Prostate gland (tissue), 2 donors: ENCODE results near the gene PDS5B. TPM values are rescaled to one million over a fixed set of nuclear protein-coding genes. Genes with fewer than 3 reads are reported as not detected.

Source experiments
- DNase-seq: peaks from one replicate; pipeline ENCODE4 v3.0.0-alpha.2; 2019; ENCODE audit warnings: low spot score
- H3K27ac ChIP-seq, 2 donors: fragments of 200-600 bp; sonication (generic); 2 replicates each; pipeline ENCODE4 v1.5.1; 2017 to 2019
- H3K27me3 ChIP-seq: fragments of 200-600 bp; sonication (generic); replicated peaks from 2 replicates; pipeline ENCODE4 v1.5.1; 2019; ENCODE audit not compliant: insufficient read depth
- H3K36me3 ChIP-seq, 2 donors: fragments of 200-600 bp; sonication (generic); 1 replicate in 1 of 2; 2 replicates in 1 of 2; pipeline versions ENCODE4 v1.5.1 to v1.8.1; 2017 to 2019
- H3K4me1 ChIP-seq: fragments of 200-600 bp; sonication (generic); replicated peaks from 2 replicates; pipeline ENCODE4 v1.5.1; 2019
- H3K4me3 ChIP-seq, 2 donors: fragments of 200-600 bp; sonication (generic); 2 replicates each; pipeline ENCODE4 v1.5.1; 2017 to 2019
- H3K9me3 ChIP-seq: fragments of 200-600 bp; sonication (generic); 2 replicates; pipeline ENCODE4 v1.5.1; 2017
- POLR2A ChIP-seq: fragments of 450-650 bp; IDR thresholded peaks from one replicate; pipeline ENCODE4 v1.6.1; 2016; ENCODE audit warnings: antibody characterized with exemption, mild to moderate bottlenecking
- POLR2AphosphoS5 ChIP-seq: sonication (generic); formaldehyde crosslinking; IDR thresholded peaks from one replicate; pipeline ENCODE4 v1.6.1; 2017; ENCODE audit warnings: antibody characterized with exemption
- WGBS: methylation state at CpG from one replicate; pipeline ENCODE4 v1.1.5; 2018; 5-methylcytosine and 5-hydroxymethylcytosine counted together
- intact Hi-C: fragments of 100-400 bp; cut with DNase I; formaldehyde crosslinking; loops from one replicate; pipeline ENCODE4 v1.14.2; 2022
- total RNA-seq, 2 donors: library from RNA; depleted of rRNA; stranded (reverse); fragments of >200 nt; gene quantifications; one replicate each; pipeline ENCODE4 v1.1.0, GENCODE V29; 2016
- TF ChIP-seq, protein P1 (sequence below), 4 experiments: fragments of 200-600 bp in 2 of 4; fragments of 450-650 bp in 2 of 4; sonication (generic) in 2 of 4; IDR thresholded peaks; 1 replicate in 3 of 4; 2 replicates in 1 of 4; pipeline ENCODE4 v1.5.1; 2016 to 2019; ENCODE audit warnings: antibody characterized with exemption in 4 of 4, mild to moderate bottlenecking in 2 of 4, moderate library complexity in 2 of 4

The PDS5B gene
- total RNA-seq, 2 donors from 2014 or later, result 37.0 to 63.3 TPM

DNA sequence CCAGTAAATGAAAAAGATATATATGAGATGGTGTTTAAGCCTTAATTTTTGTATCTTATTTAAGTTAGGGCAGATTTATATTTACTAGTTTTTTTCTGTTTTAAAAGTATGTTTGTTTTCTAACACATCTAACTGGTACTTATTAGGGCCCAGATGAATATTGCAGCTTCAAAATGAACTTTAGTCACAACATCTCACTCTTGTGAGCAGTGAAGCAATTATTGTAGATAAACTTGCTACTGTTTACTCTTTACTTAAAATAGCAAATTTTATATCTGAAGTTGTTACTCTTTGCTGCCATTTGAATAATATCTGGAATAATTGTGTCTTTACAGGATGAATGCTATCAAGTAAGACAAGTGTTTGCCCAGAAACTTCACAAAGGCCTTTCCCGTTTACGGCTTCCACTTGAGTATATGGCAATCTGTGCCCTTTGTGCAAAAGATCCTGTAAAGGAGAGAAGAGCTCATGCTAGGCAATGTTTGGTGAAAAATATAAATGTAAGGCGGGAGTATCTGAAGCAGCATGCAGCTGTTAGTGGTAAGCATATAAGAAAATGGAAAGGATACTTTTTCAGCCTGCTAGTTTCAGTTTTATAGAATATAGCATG lies 166.8 kb downstream of the PDS5B start:
- TF ChIP-seq POLR2A (no peak), POLR2AphosphoS5 (no peak)
- TF ChIP-seq, protein P1, sequence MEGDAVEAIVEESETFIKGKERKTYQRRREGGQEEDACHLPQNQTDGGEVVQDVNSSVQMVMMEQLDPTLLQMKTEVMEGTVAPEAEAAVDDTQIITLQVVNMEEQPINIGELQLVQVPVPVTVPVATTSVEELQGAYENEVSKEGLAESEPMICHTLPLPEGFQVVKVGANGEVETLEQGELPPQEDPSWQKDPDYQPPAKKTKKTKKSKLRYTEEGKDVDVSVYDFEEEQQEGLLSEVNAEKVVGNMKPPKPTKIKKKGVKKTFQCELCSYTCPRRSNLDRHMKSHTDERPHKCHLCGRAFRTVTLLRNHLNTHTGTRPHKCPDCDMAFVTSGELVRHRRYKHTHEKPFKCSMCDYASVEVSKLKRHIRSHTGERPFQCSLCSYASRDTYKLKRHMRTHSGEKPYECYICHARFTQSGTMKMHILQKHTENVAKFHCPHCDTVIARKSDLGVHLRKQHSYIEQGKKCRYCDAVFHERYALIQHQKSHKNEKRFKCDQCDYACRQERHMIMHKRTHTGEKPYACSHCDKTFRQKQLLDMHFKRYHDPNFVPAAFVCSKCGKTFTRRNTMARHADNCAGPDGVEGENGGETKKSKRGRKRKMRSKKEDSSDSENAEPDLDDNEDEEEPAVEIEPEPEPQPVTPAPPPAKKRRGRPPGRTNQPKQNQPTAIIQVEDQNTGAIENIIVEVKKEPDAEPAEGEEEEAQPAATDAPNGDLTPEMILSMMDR (IDR thresholded peaks at IDR 0.05), result no peak
- intact Hi-C loops, result no loop called here
- Histone ChIP-seq H3K27me3 (no peaks in the 10 kb centered on the region), H3K27ac (no peak overlapping the region), H3K4me3 (no peak overlapping the region), H3K4me1 (no peaks in the 10 kb centered on the region), H3K9me3 (no peaks in the 10 kb centered on the region), H3K36me3 (no peaks in the 10 kb centered on the region)
- no peak for DNase-seq
- 77% methylated on average over 3 of the region's 3 CpGs for WGBS

DNA sequence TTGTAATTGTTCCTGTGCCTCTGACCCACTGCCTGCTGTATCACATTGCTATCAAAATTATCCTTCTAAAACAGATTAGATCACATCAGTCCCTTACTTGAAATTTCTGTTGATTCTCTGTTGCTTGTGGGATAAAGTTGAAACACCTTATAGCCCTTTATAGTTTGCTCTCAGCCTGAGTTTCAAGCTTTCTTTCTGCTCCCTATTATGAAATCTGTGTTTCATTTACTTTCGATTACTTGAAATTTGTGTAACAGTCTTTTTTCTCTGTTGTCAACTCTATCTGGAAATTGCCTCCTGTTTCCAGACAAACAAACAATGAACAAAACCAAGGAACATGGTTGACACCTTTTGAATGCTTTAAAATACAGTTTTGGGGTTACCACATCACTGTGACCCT lies 167.9 kb downstream of the PDS5B start:
- DNase-seq, result no peak
- intact Hi-C loops, result no loop called here
- Histone ChIP-seq H3K4me3 (no peak overlapping the region), H3K9me3 (no peaks in the 10 kb centered on the region), H3K27me3 (no peaks in the 10 kb centered on the region), H3K36me3 (no peaks in the 10 kb centered on the region), H3K27ac (no peak overlapping the region), H3K4me1 (no peaks in the 10 kb centered on the region)
- WGBS, result 97% methylated on average over 1 of the region's 1 CpG
- TF ChIP-seq, protein P1 (IDR thresholded peaks at IDR 0.05), result no peak
- TF ChIP-seq POLR2AphosphoS5 (no peak), POLR2A (no peak)

DNA sequence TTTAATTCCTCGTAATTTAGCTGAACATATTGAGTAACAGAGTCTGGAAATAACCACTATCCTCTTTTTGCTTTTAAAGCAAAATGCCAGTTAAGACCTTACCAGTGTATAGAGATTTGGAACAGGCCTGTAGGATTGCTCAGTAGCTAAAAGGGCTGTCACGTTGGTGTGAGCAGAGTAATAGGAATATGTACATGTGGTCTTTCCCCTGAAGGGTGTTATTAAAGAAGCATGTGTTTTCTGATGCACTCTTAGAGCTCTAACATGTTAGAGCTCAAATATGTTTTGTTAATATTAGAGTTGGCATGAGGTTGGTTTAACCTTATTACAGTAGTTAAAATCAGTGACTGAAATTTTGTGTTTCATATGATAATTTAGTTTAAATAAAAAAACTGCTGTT lies 172.9 kb downstream of the PDS5B start:
- Histone ChIP-seq H3K4me3 (no peak overlapping the region), H3K27ac (no peak overlapping the region), H3K27me3 (no peaks in the 10 kb centered on the region), H3K36me3 (no peaks in the 10 kb centered on the region), H3K4me1 (no peaks in the 10 kb centered on the region), H3K9me3 (no peaks in the 10 kb centered on the region)
- intact Hi-C loops, result no loop called here
- WGBS, result 83% methylated on average over 2 of the region's 2 CpGs
- TF ChIP-seq, protein P1 (IDR thresholded peaks at IDR 0.05), result no peak
- no peak for TF ChIP-seq POLR2AphosphoS5
- TF ChIP-seq POLR2A, result no peak
- DNase-seq, result no peak

DNA sequence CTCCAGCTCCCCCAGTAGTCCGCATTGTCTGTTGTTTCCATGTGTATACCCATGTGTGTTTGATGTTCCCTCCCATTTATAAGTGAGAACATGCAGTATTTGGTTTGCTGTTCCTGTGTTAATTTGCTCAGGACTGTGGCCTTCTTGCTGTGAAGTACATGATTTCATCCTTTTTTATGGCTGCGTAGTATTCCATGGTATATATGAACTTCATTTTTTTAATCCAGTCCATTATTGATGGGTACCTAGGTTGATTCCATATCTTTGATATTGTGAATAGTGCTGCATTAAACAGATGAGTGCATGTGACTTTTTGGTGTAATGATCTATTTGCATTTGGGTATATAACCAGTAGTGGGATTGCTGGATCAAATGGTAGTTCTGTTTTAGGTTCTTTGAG lies 175.2 kb downstream of the PDS5B start:
- H3K36me3 ChIP-seq, result no peaks in the 10 kb centered on the region
- no peak for DNase-seq
- 100% methylated on average over 2 of the region's 2 CpGs for WGBS
- no peak overlapping the region for H3K27ac ChIP-seq
- H3K9me3 ChIP-seq, result no peaks in the 10 kb centered on the region
- no peaks in the 10 kb centered on the region for H3K4me1 ChIP-seq
- intact Hi-C loops, result no loop called here
- no peak overlapping the region for H3K4me3 ChIP-seq
- H3K27me3 ChIP-seq, result no peaks in the 10 kb centered on the region
- TF ChIP-seq POLR2AphosphoS5 (no peak), POLR2A (no peak)
- TF ChIP-seq, protein P1 (IDR thresholded peaks at IDR 0.05), result no peak

DNA sequence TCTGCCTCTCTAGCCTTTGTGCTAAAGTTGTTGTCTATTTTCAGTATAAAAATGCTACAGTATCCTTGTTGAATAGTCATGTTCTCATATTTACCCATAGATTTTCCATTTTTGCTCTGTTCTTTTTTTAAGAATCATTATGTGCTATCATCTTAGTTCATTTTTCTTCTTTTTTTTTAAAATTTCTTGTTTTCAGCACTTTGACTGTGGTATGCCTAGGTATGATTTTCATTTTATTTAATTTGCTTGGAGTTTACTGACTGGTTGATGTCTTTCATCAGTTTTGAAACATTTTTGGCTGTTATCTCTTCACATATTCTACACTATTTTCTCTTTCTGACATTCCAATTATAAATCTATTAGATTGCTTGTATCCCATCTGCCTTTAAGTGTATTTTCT lies 192.9 kb downstream of the PDS5B start:
- no peaks in the 10 kb centered on the region for H3K27me3 ChIP-seq
- TF ChIP-seq POLR2A, result no peak
- no peak for TF ChIP-seq POLR2AphosphoS5
- TF ChIP-seq, protein P1 (IDR thresholded peaks at IDR 0.05), result no peak
- H3K4me1 ChIP-seq, result no peaks in the 10 kb centered on the region
- no peaks in the 10 kb centered on the region for H3K9me3 ChIP-seq
- DNase-seq, result no peak
- H3K27ac ChIP-seq, result no peak overlapping the region
- intact Hi-C loops, result no loop called here
- H3K4me3 ChIP-seq, result no peak overlapping the region
- H3K36me3 ChIP-seq, result no peaks in the 10 kb centered on the region
